ENCODE results near the gene MAPK8IP2. TPM values are rescaled to one million over a fixed set of nuclear protein-coding genes. Genes with fewer than 3 reads are reported as not detected.

MAPK8IP2 gene
- total and polyA plus RNA-seq, 2 of the 13 experiments (the other 11 are each of a cell fraction or from before 2014, with no cell fraction given), result 1.3 to 2.6 TPM

- TF ChIP-seq, protein P1, sequence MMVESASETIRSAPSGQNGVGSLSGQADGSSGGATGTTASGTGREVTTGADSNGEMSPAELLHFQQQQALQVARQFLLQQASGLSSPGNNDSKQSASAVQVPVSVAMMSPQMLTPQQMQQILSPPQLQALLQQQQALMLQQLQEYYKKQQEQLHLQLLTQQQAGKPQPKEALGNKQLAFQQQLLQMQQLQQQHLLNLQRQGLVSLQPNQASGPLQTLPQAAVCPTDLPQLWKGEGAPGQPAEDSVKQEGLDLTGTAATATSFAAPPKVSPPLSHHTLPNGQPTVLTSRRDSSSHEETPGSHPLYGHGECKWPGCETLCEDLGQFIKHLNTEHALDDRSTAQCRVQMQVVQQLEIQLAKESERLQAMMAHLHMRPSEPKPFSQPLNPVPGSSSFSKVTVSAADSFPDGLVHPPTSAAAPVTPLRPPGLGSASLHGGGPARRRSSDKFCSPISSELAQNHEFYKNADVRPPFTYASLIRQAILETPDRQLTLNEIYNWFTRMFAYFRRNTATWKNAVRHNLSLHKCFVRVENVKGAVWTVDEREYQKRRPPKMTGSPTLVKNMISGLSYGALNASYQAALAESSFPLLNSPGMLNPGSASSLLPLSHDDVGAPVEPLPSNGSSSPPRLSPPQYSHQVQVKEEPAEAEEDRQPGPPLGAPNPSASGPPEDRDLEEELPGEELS (CRISPR knock-in tag; IDR thresholded peaks at IDR 0.05), result no peak
- TF ChIP-seq ZKSCAN5 (CRISPR knock-in tag; IDR thresholded peaks at IDR 0.05) (no peak), NR2F1 (CRISPR knock-in tag; IDR thresholded peaks at IDR 0.05) (no peak), ZNF3 (CRISPR knock-in tag; IDR thresholded peaks at IDR 0.05) (no peak), ATF5 (CRISPR knock-in tag; IDR thresholded peaks at IDR 0.05; ENCODE audit: low read depth) (no peak), ZNF816 (CRISPR knock-in tag; IDR thresholded peaks at IDR 0.05; ENCODE audit: borderline replicate concordance) (no peak), HIVEP1 (CRISPR knock-in tag; IDR thresholded peaks at IDR 0.05) (no peak), ZNF260 (CRISPR knock-in tag; IDR thresholded peaks at IDR 0.05; ENCODE audit: borderline replicate concordance, low read depth) (no peak), FOXP1 (IDR thresholded peaks at IDR 0.05) (no peak), FOXP1 (CRISPR knock-in tag; IDR thresholded peaks at IDR 0.05) (no peak), ZNF484 (CRISPR knock-in tag; IDR thresholded peaks at IDR 0.05; ENCODE audit: borderline replicate concordance, low read depth) (no peak)
Observed at GRCh38 chr22:50612168-50612527, 11.6 kb downstream of the MAPK8IP2 start (continued).
